ENCODE measurements around the gene JCHAIN.
A peak's percentile ranks its signal among the peaks of the same experiment; 100 is the strongest.
"Not testable (repeated sequence)": the region's sequence is repeated elsewhere in the genome, so short reads cannot be mapped to it uniquely, and the experiment has no call there.

Gene JCHAIN

GRCh38 chr4:70687821-70688794 lies 21.8 kb upstream of the JCHAIN start, which contains the start of gene UTP3:
TSS of gene UTP3 (plus strand) at chr4:70688532. CDS start at chr4:70688678, 146 bp downstream.
- DNase-seq (ENCODE audit: low spot score): peak; percentile 97

DNA sequence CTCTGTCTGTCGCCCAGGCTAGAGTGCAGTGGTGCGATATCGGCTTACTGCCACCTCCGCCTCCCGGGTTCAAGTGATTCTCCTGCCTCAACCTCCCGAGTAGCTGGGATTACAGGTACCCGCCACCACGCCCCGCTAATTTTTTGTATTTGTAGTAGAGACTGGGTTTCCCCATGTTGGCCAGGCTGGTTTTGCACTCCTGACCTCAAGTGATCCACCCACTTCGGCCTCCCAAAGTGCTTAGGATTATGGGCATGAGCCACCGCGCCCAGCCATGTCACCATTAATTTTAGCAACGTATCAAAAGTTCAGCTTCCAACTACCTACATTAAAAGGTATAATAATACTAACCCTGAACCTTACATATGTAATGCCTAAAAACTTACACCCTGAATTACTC lies 21.1 kb upstream of the JCHAIN start:
- no peak for DNase-seq (ENCODE audit: low spot score)

- DNase-seq (ENCODE audit: low spot score): not testable (repeated sequence)
Observed at GRCh38 chr4:70682142-70682541, 15.8 kb upstream of the JCHAIN start.

DNA sequence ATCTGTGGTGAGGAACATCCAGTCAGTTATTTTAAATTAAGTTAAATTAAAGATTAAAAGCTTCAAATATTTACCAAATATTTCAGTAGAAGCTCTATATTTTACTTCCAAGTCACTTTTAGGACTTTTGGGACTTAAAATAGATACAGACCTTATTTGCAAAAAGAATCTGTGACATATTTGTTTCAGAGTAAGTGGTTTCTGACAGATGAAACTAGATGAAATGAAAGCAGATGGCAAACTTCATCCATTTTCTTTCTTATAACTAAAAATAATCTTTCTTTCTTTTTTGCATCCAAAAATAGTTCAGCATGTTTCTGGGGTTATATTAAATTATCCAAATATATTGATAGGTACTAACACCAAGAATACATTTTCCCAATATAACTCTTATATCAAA lies 15.4 kb upstream of the JCHAIN start:
- DNase-seq (ENCODE audit: low spot score): no peak

DNA sequence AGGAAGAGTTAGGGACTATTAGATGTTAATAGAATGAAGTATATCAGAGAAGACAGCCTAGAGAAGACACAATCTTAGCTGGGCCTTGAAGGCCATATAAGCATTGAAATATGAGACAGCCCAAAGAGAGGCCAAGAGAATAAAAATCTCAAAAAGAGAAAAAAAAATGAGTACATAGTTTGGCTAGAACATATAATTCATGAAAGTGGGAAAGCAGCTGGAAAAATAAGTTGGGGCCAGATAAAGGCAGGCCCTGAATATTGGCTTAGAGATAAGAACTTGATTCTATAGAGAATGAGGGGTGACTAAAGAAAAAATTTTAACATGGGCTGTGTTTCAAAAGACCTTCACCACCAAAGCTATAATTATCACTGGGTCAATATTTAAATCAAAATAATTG lies 14.6 kb upstream of the JCHAIN start:
- no peak for DNase-seq (ENCODE audit: low spot score)

DNA sequence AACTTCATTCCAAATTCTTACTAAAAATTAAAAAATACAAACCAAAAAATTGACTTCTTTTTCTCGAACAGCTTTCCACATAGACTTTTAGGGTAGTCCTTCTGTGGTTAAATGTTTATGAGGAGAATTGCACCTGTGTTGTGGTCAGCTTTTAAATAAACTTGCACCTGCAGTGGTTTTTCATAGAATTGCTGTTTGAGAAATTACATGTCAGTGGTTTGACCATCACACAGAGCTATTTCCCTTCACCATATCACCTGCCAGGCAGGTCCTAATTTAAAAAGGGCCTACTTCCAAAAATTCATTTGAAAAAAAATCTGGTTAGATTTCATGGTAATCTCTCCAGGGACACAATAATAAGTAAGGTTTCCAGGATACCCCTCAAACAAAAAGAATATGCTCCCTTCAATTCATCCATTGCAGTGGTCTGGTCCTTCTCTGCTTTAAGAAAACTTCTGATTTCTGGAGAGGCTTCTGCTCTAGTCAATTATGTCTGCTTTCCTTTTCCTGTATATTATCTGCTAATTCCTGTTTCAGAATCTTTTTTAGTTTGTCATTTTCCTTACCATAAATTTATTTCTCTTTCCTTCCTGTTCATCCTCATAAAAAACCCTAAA lies 12.2 kb upstream of the JCHAIN start:
- DNase-seq (ENCODE audit: low spot score): peak; percentile 66

DNA sequence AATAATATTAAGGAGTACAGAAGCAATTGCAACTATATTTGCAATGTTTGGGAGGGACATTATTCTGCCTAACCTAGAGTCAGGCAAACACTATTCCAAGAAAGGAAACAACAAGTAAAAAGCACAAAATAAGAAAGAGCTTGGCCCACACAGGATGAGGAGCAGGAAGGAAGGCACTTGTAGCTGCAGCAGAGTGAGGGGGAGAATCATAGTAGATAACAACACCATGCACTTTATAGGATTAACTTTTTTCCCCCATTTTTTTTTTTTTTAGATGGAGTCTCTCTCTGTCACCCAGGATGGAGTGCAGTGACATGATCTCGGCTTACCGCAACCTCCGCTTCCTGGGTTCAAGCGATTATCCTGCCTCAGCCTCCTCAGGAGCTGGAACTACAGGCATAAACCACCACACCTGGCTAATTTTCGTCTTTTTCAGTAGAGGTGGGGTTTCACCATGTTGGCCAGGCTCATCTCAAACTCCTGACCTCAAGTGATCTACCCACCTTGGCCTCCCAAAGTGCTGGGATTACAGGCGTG lies 10.3 kb upstream of the JCHAIN start:
- no peak for DNase-seq (ENCODE audit: low spot score)

DNA sequence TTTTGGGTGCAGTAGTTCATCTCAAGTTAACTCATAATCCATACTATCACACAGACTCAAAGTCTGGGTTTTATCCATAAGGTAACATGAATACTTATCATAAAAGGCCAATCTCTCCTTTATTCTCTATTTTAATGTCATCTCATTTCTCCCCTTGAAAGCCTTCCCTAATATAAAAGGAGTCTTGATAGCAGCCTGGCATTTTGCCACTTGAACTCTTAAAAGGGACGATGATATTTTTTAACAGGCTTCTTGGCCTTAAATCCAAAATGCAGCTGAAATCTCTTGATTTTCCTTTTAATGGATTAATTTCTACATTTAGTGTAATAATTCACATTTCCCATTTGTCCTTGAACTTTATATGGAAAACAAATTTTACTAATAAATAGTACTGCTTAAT lies 8.4 kb upstream of the JCHAIN start:
- DNase-seq (ENCODE audit: low spot score): no peak

DNA sequence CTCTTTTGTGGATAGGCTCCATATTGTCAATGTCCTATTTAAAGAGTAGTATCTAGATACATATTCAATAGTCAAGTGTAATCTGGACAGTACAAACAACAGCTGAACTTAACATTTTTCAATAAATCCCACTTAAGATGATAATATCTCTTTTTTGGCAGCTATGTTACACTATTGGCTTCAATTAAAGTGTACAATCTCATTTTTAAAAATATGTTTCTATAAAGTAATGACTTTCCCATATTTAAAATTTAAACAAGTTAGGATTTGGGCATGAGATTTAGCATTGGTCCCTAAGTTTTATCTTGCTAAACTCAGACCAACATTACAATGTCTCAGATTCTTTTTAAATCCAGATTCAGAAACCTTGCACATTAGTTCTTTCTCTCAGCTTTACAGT lies 7.9 kb upstream of the JCHAIN start:
- DNase-seq (ENCODE audit: low spot score): no peak

DNA sequence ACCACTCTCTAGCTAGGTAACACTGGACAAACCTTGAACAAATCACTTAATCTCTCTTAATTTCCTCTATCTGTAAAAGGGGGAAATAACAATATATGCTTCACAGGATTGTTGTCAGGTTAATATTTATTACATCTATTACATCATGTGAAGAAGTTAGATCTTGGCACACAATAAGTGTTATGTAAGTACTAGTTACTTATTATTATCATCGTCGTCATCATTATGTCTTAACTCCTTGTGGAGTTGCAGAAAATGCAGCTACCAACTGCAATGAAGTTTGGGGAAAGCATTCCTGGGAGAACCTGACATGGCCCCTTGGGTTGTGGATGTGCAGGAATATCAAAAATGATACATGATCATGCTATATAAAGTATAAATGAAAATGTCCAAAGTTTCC lies 4.8 kb upstream of the JCHAIN start:
- no peak for DNase-seq (ENCODE audit: low spot score)

DNA sequence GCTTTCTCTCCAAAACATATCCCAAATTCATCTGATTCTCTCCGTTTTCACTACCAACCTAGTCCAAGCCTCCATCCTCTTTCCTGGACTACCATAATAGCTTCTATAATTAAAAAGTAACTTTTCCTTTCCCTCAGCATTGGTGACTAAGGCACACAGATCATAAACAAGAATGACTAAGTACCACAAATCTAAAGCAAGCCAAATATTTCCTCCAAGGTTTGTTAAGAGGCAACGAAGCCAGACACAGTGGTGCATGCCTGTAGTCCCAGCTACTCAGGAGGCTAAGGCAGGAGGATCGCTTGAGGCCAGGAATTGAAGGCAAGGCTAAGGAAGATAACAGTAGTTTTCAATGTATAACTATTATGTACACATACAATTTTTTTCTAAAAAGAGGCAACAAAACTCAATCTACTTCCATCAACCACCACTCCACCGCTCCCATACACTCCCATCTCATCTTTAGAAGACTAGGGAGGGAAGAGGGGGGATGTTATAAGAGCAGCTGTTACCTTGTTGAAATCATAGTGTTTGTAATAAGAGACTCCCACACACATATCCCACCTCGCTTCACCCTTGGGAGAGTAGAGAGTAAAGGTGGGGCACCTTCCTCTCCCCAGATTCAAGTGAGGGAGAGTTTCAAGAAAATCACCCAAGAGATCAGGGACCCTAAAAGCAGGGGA lies 4.2 kb upstream of the JCHAIN start:
- no peak for DNase-seq (ENCODE audit: low spot score)

- DNase-seq (ENCODE audit: low spot score): no peak
Observed at GRCh38 chr4:70667740-70668535, 1.6 kb upstream of the JCHAIN start.

DNA sequence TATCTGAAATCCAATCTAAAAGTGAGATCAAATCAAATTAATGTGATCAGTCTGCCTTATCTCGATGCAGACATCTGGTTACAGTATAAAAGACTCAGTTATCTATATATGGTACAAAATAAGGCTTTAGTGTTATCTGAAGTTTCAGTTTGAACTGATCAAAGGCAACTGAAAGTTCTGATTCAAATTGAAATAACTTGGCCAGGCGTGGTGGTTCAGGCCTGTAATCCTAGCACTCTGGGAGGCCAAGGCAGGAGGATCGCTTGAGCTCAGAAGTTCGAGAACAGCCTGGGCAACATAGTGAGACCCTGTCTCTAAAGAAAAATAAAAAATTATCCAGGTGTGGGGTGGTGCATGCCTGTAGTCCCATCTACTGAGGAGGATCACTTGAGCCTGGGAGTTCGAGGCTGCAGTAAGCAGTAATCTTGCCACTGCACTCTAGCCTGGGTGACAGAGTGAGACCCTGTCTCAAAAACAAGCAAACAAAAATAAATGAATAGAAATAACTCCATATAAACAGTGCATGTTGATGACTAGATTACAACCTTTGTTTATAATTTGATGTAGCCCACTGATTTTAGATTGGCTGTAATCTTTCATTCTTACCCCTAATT lies 4.9 kb downstream of the JCHAIN start:
- not testable (repeated sequence) for DNase-seq (ENCODE audit: low spot score)

- DNase-seq (ENCODE audit: low spot score): no peak
Observed at GRCh38 chr4:70660106-70660505, 6.2 kb downstream of the JCHAIN start.

DNA sequence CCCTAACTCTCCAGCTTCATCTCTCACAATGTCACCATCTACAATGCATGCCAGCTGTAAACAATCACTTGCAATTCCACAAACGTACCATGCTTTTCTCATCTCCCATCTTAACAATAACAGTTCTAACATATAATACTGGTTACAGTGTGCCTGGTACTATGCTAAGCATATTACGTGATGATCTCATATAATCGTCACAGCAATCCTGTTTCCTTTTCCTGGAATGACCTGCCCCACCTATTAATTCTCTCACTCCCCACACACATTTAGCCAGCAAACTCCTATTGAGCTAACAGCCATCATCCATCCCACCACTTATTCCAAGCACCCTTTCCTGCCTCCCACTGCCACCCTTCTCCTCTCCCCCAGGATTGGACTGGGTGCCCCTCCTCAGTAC lies 7.9 kb downstream of the JCHAIN start:
- DNase-seq (ENCODE audit: low spot score): no peak

DNA sequence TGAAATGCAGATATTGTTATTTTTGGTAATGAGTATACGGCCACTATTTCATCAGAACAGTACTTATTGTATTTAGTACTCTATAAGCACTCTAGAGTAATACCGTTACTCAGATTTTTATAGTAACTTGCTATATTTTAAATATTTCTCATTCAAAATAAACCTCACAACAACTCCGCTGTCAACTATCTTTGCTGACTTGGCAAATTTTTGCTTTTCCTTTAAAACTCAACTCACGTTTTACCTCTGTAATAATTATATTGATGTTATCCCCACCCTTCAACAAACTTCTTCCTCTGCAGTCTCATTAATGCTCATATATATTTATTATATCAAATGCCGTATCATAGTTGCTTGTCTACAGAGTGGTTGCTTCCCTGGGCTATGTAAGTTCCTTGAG lies 9.0 kb downstream of the JCHAIN start:
- DNase-seq (ENCODE audit: low spot score): no peak

DNA sequence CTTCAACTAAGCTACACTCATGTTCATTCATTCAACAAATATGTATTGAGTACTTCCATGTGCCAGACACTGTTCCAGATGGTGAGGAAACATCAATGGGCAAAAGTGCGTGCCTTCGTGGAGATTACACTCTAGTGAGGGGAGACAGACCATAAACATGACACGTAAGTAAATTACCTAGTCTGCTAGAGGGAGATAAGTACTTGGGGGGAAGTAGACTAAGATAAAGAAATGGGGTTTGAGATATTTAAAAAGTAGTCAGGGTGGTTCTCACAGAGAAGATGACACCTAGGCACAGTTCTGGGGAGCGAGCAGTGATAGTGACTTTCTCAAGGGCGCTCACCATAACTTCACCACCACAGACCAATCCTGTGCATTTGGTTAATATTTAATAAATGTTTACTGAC lies 11.7 kb downstream of the JCHAIN start:
- DNase-seq (ENCODE audit: low spot score): no peak

DNA sequence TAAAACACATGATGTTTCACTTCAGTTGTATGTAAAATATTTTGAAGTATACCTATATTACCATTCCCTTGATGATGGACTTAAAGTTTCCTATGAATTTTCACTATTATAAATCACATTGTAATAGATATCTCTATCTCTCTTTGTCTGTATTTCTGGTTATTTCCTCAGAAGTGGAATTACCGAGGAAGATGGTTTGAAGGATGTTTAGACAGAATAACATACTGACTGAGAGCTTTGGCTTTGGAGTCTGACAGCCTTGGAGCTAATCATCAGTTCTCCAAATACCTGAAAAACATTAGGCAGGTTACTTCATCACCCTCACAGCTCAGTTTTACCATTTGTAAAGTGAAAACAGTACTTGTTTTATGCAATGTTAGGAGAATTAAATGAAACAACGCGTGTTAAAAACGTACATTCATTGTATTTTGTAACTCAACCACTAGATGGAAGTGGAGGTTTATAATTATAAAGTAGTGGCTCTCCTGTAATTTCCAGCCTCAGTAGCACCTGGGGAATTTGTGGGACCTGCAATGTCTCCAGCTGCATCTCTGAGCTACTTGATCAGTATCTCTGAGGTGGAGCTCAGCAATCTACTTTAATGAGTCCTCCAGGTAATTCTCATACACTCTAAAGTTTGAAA lies 14.3 kb downstream of the JCHAIN start:
- DNase-seq (ENCODE audit: low spot score): peak; percentile 37

- DNase-seq (ENCODE audit: low spot score): not testable (repeated sequence)
Observed at GRCh38 chr4:70650741-70651140, 15.6 kb downstream of the JCHAIN start.

GRCh38 chr4:70640192-70640591 lies 26.1 kb downstream of the JCHAIN start:
- no peak for DNase-seq (ENCODE audit: low spot score)
